ENCODE results near the gene CACNA2D3.

Gene CACNA2D3

DNA sequence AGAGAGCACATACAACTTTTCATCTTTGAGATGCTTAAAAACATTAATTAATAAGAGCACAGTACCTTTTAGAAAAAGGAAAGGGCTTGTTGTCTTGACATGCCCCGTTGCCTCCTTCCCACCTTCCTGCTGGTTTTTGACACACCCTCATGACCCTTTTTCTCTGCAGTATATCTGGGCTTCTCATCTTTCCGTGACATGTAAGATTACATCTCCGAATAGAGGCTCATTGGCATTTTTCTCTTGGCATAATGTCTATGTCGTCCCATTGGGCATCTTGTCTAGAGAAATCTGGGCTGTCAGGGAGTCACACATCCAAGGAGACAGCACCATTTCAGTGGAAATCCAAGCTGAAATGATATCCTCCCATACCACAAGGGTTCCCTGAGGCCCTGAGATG is 741.4 kb downstream of the CACNA2D3 start:
- no peaks in the 10 kb centered on the region for H3K9me3 ChIP-seq (ENCODE audit: control insufficient read depth, low read depth, low read length)
- H3K4me1 ChIP-seq (ENCODE audit: control insufficient read depth, low read depth, low read length), result peaks cover 5% of the 10 kb centered on the region
- H3K9ac ChIP-seq (ENCODE audit: low read length), result no peak overlapping the region
- no peaks in the 10 kb centered on the region for H3K36me3 ChIP-seq (ENCODE audit: control insufficient read depth, low read depth, low read length)
- no peak overlapping the region for H3K4me3 ChIP-seq (ENCODE audit: low read length)
- no peaks in the 10 kb centered on the region for H3K27me3 ChIP-seq (ENCODE audit: control insufficient read depth, insufficient read depth, low read length)
- no peak overlapping the region for H3K27ac ChIP-seq (ENCODE audit: low read length)

DNA sequence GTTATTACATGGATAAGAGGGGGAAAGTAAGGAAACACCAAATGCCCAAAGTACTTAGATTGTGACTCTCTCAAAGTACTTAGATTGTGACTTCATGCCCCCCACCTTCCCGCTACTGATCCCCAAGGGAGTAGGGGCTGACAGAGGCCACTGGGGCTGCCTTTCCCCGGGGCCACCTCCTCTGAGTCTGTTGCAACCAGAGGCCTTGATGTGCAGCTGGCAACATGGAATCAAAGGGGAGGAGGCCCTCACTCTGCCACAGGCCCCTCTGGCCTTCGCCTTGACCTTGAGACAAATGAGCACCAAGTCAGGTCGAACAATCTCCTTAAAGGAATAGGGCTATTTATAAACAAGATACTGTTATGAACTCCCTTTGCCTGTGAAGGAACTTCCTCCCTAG is 743.0 kb downstream of the CACNA2D3 start:
- Histone ChIP-seq H3K4me3 (ENCODE audit: low read length) (no peak overlapping the region), H3K27me3 (ENCODE audit: control insufficient read depth, insufficient read depth, low read length) (no peaks in the 10 kb centered on the region), H3K36me3 (ENCODE audit: control insufficient read depth, low read depth, low read length) (no peaks in the 10 kb centered on the region), H3K9ac (ENCODE audit: low read length) (no peak overlapping the region), H3K4me1 (ENCODE audit: control insufficient read depth, low read depth, low read length) (peaks cover 5% of the 10 kb centered on the region), H3K9me3 (ENCODE audit: control insufficient read depth, low read depth, low read length) (no peaks in the 10 kb centered on the region), H3K27ac (ENCODE audit: low read length) (no peak overlapping the region)

GRCh38 chr3:54866251-54866650 is 743.9 kb downstream of the CACNA2D3 start:
- no peak overlapping the region for H3K9ac ChIP-seq (ENCODE audit: low read length)
- no peak overlapping the region for H3K27ac ChIP-seq (ENCODE audit: low read length)
- H3K9me3 ChIP-seq (ENCODE audit: control insufficient read depth, low read depth, low read length), result no peaks in the 10 kb centered on the region
- H3K4me3 ChIP-seq (ENCODE audit: low read length), result no peak overlapping the region
- H3K27me3 ChIP-seq (ENCODE audit: control insufficient read depth, insufficient read depth, low read length), result no peaks in the 10 kb centered on the region
- H3K36me3 ChIP-seq (ENCODE audit: control insufficient read depth, low read depth, low read length), result no peaks in the 10 kb centered on the region
- peaks cover 5% of the 10 kb centered on the region for H3K4me1 ChIP-seq (ENCODE audit: control insufficient read depth, low read depth, low read length)

DNA sequence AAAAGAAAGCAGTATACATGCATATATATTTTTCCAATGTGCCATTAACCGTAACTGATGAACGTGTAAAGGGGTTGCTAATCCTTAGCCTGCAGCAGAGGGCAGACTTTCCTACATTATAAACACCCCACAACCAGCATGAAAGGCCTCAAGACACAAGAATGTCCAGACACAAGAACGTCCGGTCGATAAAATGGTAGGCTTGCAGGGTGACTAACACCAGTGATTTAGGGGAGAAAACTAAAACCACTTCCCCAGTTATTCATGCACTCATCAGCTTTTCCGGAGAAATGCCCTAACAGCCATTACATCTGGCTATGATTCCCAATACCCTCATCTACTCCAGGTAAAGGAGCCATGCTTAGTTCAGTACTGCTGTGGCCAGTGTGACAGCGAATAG is 748.1 kb downstream of the CACNA2D3 start:
- Histone ChIP-seq H3K36me3 (ENCODE audit: control insufficient read depth, low read depth, low read length) (no peaks in the 10 kb centered on the region), H3K9me3 (ENCODE audit: control insufficient read depth, low read depth, low read length) (no peaks in the 10 kb centered on the region), H3K27ac (ENCODE audit: low read length) (no peak overlapping the region), H3K9ac (ENCODE audit: low read length) (no peak overlapping the region), H3K27me3 (ENCODE audit: control insufficient read depth, insufficient read depth, low read length) (no peaks in the 10 kb centered on the region), H3K4me1 (ENCODE audit: control insufficient read depth, low read depth, low read length) (peaks cover 13% of the 10 kb centered on the region), H3K4me3 (ENCODE audit: low read length) (no peak overlapping the region)

DNA sequence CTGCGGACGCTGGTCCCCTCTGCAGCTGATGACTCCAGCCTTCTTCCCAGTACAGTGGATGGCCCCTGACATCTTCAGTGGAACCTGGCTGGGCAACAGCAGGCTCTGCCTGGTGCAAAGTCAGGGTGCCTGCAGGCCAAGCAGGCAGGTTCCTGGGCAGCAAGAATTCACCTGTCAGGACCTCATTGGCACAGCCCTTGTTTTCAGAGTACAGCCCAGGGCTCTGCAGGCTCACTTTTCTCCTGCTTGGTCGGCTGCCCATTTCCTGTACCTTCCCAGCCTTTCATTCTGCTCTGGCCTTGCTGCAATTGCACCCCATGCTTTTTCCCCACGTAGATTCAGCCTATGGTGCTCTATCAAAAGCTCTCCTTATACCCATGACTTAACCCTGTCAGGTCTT is 749.5 kb downstream of the CACNA2D3 start:
- Histone ChIP-seq H3K27me3 (ENCODE audit: control insufficient read depth, insufficient read depth, low read length) (no peaks in the 10 kb centered on the region), H3K9ac (ENCODE audit: low read length) (no peak overlapping the region), H3K36me3 (ENCODE audit: control insufficient read depth, low read depth, low read length) (no peaks in the 10 kb centered on the region), H3K9me3 (ENCODE audit: control insufficient read depth, low read depth, low read length) (no peaks in the 10 kb centered on the region), H3K27ac (ENCODE audit: low read length) (no peak overlapping the region), H3K4me1 (ENCODE audit: control insufficient read depth, low read depth, low read length) (peaks cover 13% of the 10 kb centered on the region), H3K4me3 (ENCODE audit: low read length) (no peak overlapping the region)

DNA sequence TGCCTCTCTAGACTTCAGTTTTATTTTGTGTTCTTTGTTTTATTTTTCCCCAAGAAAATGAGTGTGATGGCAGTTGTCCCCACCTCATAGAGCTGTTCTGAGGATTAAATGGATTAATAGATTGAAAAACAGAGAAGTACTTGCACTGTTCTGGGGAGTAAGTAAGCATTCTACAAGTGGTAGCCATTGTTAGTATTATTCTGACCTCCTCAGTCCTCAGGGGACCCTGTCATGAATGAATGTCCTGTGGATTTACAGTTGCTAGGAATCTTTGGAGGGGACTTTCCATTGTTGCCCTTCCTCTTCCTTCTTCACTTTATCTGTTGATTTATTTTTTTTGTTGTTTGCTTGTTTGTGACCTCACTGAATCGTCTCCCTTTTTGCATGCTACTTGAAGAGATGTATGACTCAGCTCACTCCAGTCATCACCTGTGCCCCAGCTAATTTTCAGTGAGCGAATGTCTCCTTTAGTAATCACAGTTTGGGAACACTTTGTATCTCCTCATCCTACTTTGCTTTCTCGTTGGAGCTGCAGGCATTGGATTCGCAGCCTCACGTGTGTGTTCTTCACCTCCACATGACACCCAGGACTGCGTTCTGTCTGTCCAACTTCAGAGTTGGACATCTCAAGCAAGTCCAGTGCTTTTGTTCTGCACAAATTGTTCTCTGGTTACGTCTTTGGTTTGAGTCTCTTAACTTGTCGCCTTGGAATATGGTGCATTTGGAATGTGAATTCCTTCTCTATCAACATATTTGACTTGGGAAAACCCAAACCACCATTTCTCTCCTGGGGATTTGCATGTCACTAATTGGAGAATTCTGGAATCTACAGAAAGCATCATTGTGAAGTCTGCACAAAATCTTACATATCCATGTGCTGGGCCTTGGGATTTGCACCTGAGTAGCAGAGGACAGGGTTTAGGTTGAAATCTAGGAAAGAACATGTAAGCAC is 751.0 kb downstream of the CACNA2D3 start:
- Histone ChIP-seq H3K4me1 (ENCODE audit: control insufficient read depth, low read depth, low read length) (peaks cover 13% of the 10 kb centered on the region), H3K4me3 (ENCODE audit: low read length) (no peak overlapping the region), H3K36me3 (ENCODE audit: control insufficient read depth, low read depth, low read length) (no peaks in the 10 kb centered on the region), H3K9me3 (ENCODE audit: control insufficient read depth, low read depth, low read length) (no peaks in the 10 kb centered on the region), H3K9ac (ENCODE audit: low read length) (no peak overlapping the region), H3K27me3 (ENCODE audit: control insufficient read depth, insufficient read depth, low read length) (no peaks in the 10 kb centered on the region), H3K27ac (ENCODE audit: low read length) (no peak overlapping the region)

- Histone ChIP-seq H3K4me3 (ENCODE audit: low read length) (no peak overlapping the region), H3K9me3 (ENCODE audit: control insufficient read depth, low read depth, low read length) (no peaks in the 10 kb centered on the region), H3K9ac (ENCODE audit: low read length) (no peak overlapping the region), H3K36me3 (ENCODE audit: control insufficient read depth, low read depth, low read length) (no peaks in the 10 kb centered on the region), H3K27me3 (ENCODE audit: control insufficient read depth, insufficient read depth, low read length) (no peaks in the 10 kb centered on the region), H3K27ac (ENCODE audit: low read length) (no peak overlapping the region), H3K4me1 (ENCODE audit: control insufficient read depth, low read depth, low read length) (peaks cover 13% of the 10 kb centered on the region)
Measured at GRCh38 chr3:54874816-54875556, 752.6 kb downstream of the CACNA2D3 start.

DNA sequence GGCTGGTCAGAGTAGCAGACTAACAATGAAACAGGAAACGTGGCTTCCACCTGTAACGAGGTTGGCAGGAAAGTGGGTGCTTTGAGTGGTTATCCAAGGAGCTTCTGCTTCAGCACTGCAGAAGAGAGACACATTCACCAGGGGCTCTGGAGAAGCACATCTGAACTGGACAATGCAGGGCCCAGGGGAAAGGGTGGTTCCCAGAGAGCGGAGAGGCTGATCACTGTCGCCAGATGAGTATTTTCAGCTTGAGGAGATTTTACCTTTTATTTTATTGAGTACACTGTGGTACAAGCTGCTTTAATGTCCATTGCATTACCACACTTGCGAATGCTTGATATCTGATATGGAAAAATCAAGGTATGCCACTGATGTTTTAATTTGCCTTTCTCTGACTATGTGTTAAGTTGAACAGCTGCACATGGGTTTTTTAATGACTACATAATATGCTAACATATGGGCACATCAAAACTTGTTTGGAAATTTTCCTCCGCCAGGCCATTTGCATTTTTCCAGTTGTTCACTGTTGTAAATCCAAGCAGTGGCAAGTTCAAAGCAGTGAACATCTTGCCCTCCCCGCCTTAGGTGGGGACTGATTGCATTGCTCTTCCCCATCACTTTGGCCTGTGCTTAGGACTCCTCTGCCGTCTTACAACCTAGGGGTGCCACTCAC is 753.4 kb downstream of the CACNA2D3 start:
- Histone ChIP-seq H3K27ac (ENCODE audit: low read length) (no peak overlapping the region), H3K9me3 (ENCODE audit: control insufficient read depth, low read depth, low read length) (no peaks in the 10 kb centered on the region), H3K27me3 (ENCODE audit: control insufficient read depth, insufficient read depth, low read length) (no peaks in the 10 kb centered on the region), H3K4me1 (ENCODE audit: control insufficient read depth, low read depth, low read length) (peaks cover 13% of the 10 kb centered on the region), H3K36me3 (ENCODE audit: control insufficient read depth, low read depth, low read length) (no peaks in the 10 kb centered on the region), H3K9ac (ENCODE audit: low read length) (no peak overlapping the region), H3K4me3 (ENCODE audit: low read length) (no peak overlapping the region)

DNA sequence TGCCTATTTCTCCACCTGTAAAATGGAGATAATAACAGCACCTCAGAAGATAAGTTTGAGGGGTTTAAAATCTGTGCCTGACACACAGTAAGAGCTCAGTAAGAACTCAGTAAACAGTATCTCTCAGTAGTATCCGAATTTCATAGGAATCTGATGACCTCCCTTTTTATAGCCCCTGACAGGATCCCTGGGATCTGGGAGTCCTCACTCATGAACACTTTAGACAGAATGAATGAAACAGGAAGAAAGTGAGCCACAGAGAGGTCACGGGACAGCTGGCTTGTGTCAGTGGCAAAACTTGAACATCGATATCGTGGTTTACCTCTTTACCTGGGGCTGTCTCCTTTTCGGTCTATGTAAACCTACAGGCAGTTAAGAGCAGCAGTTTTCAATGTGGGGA is 754.3 kb downstream of the CACNA2D3 start:
- Histone ChIP-seq H3K27me3 (ENCODE audit: control insufficient read depth, insufficient read depth, low read length) (no peaks in the 10 kb centered on the region), H3K27ac (ENCODE audit: low read length) (no peak overlapping the region), H3K36me3 (ENCODE audit: control insufficient read depth, low read depth, low read length) (no peaks in the 10 kb centered on the region), H3K9ac (ENCODE audit: low read length) (no peak overlapping the region), H3K4me1 (ENCODE audit: control insufficient read depth, low read depth, low read length) (peaks cover 13% of the 10 kb centered on the region), H3K4me3 (ENCODE audit: low read length) (no peak overlapping the region), H3K9me3 (ENCODE audit: control insufficient read depth, low read depth, low read length) (no peaks in the 10 kb centered on the region)

DNA sequence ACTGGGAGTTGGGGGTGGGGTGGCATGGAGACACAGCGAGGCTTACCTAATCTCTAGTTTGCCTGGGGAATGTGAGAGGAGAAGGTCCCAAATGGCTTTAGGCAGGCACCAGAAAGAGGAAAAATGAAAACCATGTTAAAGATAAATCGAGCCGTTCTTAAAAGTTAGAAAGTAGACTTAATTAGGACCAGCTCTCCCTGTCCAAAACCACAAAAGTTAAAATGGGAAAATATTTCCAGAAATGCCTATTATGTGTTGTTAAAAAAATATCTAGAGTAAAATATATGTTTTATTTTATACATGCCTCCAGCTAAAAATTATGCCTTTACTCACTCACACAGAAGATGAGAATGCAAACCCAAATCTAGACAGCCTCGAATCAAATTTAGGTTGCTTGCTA is 755.4 kb downstream of the CACNA2D3 start:
- no peak overlapping the region for H3K4me3 ChIP-seq (ENCODE audit: low read length)
- no peaks in the 10 kb centered on the region for H3K36me3 ChIP-seq (ENCODE audit: control insufficient read depth, low read depth, low read length)
- H3K4me1 ChIP-seq (ENCODE audit: control insufficient read depth, low read depth, low read length), result peaks cover 10% of the 10 kb centered on the region
- H3K9me3 ChIP-seq (ENCODE audit: control insufficient read depth, low read depth, low read length), result no peaks in the 10 kb centered on the region
- H3K27ac ChIP-seq (ENCODE audit: low read length), result no peak overlapping the region
- no peak overlapping the region for H3K9ac ChIP-seq (ENCODE audit: low read length)
- H3K27me3 ChIP-seq (ENCODE audit: control insufficient read depth, insufficient read depth, low read length), result no peaks in the 10 kb centered on the region

DNA sequence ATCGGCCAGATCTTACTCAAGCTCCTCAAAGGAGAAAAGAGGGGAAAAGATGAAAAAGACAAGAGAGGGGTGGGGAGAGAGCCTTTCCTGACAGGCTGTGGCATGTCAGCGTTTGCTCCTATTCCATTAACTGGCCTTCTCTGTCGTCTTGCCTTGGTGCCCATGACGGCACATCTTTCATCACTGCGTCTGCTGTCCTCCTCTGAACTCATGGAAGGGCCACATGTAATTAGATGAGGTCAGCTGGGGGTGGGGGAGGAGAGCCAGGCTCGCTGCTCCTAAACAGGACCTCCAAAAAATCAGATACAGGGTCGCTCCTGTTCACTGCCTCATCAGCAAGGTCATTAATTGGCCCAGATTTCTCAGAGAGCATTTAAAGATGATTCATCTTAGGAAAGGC is 755.8 kb downstream of the CACNA2D3 start:
- Histone ChIP-seq H3K4me3 (ENCODE audit: low read length) (no peak overlapping the region), H3K9me3 (ENCODE audit: control insufficient read depth, low read depth, low read length) (no peaks in the 10 kb centered on the region), H3K9ac (ENCODE audit: low read length) (no peak overlapping the region), H3K36me3 (ENCODE audit: control insufficient read depth, low read depth, low read length) (no peaks in the 10 kb centered on the region), H3K27ac (ENCODE audit: low read length) (no peak overlapping the region), H3K27me3 (ENCODE audit: control insufficient read depth, insufficient read depth, low read length) (no peaks in the 10 kb centered on the region), H3K4me1 (ENCODE audit: control insufficient read depth, low read depth, low read length) (peaks cover 6% of the 10 kb centered on the region)
